ENCODE measurements around the gene RAB40C.

RAB40C gene

GRCh38 chr16:575354-576196, 14.3 kb upstream of the RAB40C start:
- no peak for DNase-seq (ENCODE audit: low read depth in 2 of 2)

DNA sequence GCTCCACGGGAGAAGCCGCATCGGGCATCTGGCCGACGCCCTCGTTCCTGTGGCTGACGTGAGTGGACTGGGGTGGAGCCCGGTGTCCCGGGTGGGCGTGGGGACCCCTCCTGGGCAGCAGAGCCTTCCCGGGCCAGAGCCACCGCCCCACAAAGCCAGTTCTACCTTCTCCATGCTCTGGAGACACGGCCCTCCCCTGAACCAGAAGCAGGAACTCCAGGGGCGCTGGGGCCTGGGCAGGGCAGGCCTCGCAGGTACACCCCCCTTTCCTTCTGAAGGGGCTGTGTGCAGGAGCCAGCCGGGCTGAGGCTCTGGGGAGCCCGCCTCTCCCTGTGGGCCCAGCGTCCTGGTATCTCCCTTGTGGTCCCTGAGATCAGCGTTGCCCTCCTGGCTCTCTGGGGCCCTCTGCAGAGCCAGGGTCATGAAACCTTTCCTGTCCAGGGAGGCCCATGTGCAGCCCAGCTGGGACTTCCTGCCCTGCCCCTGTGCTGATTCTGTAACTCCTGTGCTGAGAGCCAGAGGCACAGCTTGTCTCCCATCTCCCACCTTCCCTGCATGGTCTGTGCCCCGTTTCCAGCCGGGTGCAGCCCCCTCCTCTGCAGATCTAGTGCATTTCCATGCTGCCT, 13.6 kb upstream of the RAB40C start:
- no peak for DNase-seq (ENCODE audit: low read depth in 2 of 2)

GRCh38 chr16:576823-577201, 13.1 kb upstream of the RAB40C start:
- DNase-seq (ENCODE audit: low read depth in 2 of 2) = no peak

- DNase-seq (ENCODE audit: low read depth in 2 of 2) = no peak
Observed at GRCh38 chr16:577796-578195, 12.1 kb upstream of the RAB40C start.

- DNase-seq (ENCODE audit: low read depth in 2 of 2) = no peak
Observed at GRCh38 chr16:578232-578869, 11.5 kb upstream of the RAB40C start.

DNA sequence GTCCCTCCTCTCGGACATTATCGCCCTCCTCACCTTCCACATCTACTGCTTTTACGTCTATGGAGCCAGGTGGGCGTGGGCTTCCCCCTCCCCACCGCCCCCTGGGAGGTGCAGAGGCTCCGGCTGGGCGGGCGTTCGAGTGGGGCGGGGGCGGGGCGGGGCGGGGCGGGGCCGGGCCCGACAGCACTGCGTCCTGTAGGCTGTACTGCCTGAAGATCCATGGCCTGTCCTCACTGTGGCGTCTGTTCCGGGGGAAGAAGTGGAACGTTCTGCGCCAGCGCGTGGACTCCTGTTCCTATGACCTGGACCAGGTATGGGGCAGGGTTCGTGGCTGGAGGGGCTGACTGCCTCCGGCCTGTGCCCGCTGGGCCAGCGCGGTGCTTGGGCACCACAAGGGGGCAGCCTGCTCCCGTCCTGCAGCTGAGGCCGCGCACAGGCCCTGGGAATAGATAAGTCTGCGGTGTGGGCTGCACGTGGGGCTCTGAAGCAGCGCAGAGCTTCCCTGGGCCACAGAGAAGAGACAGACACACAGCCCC, 10.9 kb upstream of the RAB40C start:
- peak; percentile 43 to 60 for DNase-seq (ENCODE audit: low read depth in 2 of 2)

GRCh38 chr16:580141-580945, 9.5 kb upstream of the RAB40C start:
- DNase-seq (ENCODE audit: low read depth in 2 of 2) = no peak

DNA sequence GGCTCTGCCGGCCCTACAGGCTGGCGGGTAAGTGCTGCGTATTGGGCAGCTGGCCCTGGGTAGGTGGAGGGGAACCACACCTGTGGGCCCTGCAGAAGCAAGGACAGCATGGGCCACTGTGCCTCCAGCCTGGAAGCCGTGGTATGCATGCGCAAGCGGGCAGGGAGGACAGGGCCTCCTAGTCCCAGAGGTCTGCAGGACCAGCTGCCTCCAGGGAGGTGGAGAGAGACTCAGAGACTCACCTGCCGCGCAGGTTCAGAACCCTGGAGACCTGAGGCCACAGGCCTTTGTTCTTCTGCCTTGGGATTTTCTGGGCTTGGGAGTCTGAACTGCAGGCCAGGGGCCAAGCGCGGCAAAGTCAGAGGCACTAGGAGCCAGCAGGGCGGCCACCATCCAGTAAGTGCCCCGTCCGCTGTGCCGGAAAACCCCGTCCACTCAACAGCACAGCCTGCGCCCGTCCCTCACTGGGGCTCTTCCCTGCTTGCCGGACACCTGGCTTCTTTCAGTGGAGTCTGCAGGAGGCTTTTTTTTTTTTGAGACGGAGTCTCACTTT, 8.8 kb upstream of the RAB40C start:
- no peak for DNase-seq (ENCODE audit: low read depth in 2 of 2)

GRCh38 chr16:582218-582613, 7.7 kb upstream of the RAB40C start:
- DNase-seq (ENCODE audit: low read depth in 2 of 2) = no peak

DNA sequence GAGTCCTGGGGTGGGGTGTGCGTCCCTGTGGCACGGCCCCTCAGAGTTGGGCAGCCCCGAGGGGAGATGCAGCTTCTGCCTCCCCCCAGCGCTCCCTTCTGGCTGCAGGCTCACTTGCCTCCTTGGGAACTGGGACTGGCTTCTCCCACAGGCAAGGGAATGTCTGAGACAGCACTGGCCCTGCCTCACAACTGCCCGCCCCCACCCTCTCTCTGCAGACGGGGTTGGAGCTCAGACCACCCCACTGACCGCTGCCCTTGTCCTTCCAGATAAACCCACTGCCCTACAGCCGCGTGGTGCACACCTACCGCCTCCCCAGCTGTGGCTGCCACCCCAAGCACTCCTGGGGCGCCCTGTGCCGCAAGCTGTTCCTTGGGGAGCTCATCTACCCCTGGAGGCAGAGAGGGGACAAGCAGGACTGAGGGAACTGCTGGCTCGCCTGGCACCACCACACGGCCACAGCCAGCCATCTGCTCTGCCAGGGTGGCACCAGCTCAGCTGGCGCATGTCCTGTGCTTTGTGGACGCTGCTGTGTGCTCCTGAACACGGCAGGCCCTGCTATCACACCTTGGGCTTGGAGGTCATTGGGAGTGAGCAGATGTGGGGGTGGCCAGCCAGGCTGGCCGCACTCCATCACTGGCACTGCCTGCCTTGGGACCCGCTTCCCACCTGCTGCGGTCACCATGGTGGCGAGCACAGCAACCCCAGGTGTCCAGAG, 7.1 kb upstream of the RAB40C start:
- no peak for DNase-seq (ENCODE audit: low read depth in 2 of 2)

DNA sequence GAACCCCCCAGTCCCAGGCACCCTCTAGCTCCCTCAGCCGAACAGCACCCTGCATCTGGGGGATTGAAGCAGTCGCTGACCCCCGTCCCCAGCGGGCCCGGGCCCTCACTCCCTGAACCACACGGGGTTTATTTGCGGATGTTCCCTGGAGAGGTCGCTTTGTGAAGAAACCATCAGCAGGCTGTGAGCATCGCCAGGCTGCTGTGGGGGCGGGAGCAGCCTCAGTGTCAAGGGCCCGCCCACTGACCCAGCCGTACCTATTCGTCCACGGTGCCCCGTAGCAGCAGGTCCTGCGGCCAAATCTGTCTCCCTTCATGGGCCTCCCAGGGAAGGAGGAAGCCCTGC, 6.4 kb upstream of the RAB40C start:
- DNase-seq (ENCODE audit: low read depth in 2 of 2) = no peak

DNA sequence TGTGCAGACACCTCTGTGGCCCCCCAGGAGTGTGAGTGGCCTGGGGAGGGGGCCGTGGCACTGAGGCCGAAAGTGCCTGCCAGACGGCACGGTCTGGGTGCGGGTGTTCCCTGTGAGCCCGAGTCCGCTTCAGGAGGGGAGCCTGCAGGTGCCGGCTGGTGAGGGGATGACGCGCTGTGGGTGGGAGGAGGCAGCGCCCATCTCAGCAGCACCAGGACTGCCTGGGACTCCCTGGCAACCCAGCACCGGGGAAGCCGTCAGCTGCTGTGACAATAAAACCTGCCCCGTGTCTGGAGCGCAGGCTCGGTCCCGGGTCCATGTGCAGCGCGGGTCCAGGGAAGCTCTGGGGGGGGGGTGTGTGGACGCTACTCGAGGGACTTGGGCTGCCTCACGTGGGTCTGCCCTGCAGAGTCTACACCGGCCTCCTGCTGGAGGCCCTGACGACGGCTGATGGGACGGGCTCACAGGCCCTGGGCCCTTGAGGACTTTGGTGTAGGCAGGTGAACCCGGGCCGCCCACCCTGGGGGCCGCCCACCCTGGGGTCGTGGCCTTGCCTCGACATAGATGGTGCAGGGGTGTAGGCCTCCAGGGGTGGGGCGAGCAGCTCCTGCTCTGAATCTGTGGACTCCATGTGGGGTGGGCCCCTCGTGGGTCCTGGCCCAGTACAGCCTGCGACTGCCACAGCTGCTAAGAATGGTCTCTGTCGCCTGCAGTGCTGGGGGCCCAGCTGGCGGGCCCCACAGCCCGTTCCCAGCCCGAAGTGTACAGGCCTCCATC, 5.9 kb upstream of the RAB40C start:
- DNase-seq (ENCODE audit: low read depth in 2 of 2) = no peak

DNA sequence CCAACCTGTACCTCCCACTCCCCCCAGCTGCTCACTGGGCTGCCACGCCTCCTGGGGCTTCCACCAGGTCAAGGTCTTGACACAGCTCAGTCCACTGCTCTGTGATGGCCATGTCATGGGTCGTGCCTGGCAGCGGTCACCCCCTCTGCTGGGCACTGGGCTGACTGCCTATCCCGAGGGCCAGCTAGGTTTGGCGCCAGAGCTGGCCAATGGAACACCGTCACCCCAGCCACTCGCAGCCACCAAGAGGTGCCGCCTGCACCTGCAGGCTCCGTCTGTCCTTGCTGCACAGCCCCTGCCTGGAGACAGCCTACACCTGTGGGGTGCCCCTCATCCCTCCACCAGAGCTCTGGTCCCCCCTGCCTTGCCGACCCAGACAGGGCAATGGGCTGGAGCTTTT, 4.5 kb upstream of the RAB40C start:
- no peak for DNase-seq (ENCODE audit: low read depth in 2 of 2)

GRCh38 chr16:586047-586644, 3.7 kb upstream of the RAB40C start:
- DNase-seq (ENCODE audit: low read depth in 2 of 2) = no peak

GRCh38 chr16:586645-587590, 2.9 kb upstream of the RAB40C start:
- DNase-seq (ENCODE audit: low read depth in 2 of 2) = no peak

GRCh38 chr16:588639-588888, 1.3 kb upstream of the RAB40C start:
- DNase-seq (ENCODE audit: low read depth in 2 of 2) = peak in 1 of 2 donors; percentile 39

GRCh38 chr16:588889-589657, 793 bp upstream of the RAB40C start:
- DNase-seq (ENCODE audit: low read depth in 2 of 2) = peak; percentile 92 to 95

- DNase-seq (ENCODE audit: low read depth in 2 of 2) = no peak
Observed at GRCh38 chr16:590188-590814, 435 bp downstream of the RAB40C start.
